Measurements from ENCODE around the gene LMX1B.

The LMX1B gene

DNA sequence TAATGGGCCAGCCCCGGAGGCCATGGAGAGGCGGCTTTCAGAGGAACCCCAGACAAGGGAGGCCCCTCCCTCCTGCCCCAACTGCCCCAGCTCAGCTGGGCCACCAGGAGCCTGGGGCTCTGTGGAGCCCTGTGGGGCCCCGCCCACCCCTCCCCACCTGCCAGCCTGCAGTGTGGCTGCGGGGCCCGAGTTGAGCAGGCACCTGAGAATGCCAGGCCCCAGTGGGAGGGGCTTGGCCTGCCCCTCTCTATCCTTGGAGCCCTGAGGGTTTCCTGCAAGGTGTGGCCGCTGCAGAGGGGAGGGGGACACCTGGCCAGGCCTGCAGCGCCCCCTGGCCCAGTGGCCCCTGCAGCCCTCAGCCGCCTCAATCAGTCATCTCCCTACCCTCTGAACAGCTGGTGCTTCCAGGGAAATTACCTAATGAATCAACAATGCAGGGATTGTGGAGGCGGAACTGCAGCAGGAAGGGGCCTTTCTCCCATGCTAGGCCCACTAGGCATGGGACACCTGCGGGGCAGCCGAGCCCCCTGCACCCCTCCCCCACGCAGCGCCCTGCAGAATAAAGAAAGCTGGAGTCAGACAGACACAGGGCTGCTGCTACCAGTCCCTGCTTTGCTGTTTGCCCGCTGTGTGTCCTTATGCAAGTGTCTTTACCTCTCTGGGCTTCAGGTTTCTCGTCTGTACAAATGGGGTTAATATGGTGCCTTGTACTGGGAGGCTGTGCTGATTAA lies 48.0 kb downstream of the LMX1B start:
- DNase-seq, result no peak

DNA sequence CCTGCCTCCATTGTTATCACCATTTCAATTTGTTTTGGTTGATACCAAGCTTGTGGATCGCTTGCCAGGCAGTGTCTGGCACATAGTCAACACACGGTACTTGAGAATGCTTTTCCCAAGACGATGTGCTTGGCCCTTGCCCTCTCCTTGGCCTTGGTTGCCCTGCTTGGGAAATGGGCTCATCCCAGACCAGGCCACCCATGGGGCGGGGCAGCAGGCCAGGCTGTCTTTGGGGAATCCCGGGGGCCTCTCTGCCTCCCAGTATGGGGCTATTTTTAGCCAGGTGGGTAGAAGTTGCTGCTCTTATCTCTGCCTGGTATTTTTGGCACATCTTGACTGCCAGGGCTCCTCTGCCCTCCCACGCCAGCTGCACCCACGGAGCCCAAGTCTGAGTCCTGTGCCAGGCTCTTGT lies 49.9 kb downstream of the LMX1B start:
- DNase-seq, result no peak

DNA sequence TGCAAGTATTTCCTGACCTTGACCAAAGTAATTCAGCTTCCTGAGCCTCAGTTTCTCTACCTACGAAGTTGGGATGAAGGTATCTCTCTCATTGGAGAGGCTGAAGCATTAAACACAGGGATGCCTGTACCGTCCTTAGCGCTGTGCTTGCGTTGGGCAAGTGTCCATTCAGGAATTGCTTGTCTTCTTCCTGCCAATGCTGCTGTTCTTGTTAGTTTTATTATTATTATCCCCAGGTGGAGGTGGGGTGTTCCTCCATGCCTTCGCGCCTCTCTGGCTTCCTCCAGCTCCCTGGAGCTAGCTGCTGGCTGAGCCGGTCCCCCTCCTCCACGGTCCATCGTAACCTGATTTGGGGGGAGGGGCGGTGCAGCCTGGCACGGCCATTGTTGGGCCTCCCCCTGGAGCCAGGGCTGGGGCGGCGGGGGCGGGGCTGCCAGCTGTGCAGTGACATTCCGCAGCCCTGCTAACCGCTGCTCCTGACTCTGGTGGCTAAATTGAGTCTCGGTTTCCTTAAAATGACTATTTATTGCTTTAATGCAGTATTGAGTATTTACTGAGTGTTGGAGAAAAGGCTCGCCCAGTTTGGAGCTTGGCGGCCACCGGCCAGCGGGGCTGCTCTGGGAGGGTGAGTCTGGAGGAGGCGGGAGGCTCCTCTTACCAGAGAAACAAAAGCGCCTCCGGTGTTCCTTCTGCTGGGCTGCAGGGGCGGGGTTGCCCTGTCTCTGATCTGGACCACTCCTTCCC lies 51.3 kb downstream of the LMX1B start:
- DNase-seq, result no peak

DNA sequence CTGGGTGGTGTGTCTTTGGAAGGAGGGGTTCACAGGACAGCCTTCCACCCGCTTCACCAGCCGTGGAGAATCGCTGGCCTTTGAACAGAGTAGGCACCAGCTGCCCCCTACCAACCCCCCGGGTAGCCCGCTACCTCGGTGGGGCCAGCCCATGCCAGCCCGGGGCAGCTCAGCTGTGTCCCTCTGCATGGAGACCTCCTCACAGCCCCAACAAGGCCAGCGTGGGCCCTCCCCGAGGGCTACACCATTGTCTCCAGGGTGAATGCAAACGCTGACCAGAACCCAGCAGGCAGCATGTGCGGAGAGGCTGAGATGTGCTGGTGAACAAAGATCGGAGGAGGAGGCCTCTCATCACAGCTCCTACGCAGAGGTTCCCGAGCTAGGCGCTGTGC lies 51.9 kb downstream of the LMX1B start:
- DNase-seq, result no peak

DNA sequence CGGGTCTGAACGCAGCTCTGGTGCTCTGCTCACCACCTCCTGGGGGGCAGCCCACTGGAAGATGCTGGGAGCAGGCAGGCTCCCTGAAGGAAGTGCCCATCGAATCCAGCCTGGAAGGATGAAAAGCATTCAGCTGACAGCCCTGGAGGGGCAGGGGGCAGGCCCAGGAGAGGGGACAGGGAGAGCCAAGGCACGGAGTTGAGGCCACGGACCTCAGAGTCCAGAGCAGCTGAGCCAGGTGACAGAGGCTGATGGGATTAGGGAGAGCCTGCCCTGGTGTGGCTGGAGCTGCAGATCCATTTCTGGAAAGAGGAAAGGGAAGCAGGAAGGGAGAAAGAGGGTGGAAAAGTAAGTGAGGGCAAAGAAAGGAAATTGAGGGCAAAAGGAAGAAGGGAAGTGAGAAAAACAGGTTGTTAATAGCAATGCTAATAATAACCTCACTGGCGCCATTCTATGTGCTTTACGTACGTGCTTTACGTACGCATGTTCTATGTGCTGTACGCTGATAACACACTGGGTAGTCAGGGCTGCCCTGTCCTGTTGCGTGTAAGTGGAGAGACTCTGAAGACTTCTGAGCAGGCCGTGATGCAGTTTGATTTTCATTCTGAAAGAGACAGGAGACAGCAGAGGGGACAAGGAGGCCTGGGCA lies 52.6 kb downstream of the LMX1B start:
- DNase-seq, result no peak

DNA sequence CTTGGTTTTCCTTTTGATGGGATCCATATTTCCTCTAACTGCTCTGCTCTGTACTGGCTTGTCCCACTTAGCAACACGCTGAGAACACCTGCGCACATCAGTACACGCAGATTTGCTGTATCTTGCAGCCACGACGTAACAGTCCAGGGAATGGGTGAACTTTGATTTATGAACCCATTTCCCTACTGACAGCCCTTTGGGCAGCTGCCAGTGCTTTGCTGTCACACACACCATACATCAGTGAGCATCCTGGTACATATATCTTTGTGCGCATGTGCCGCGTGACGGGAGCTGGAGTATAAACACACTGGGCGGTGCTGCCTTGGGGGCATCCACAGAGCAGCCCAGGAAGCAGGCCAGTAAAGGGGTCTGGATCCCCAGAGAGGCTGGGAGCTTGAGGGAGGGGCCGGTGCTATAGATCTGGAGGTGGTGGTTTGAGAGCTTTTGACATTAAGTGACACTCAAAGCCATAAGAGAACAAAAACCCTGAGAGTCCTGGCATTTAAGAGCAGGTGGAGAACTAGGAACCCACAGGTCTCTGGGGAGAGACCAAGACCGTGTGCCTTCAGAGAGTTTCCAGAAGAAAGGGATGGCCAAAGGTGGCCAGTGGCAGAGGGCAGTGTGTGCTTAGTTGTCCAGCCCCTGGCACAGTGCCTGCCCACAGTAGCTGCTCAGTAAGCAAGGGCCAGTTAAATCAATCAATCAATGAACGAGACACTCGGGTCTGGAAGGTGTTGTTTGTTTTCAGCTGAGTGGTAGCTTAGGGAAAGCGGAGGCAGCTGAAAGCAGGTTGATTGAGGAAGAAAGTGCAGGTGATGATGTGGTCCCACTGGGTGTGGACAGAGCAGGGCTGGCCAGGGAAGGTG lies 53.7 kb downstream of the LMX1B start:
- DNase-seq, result no peak

DNA sequence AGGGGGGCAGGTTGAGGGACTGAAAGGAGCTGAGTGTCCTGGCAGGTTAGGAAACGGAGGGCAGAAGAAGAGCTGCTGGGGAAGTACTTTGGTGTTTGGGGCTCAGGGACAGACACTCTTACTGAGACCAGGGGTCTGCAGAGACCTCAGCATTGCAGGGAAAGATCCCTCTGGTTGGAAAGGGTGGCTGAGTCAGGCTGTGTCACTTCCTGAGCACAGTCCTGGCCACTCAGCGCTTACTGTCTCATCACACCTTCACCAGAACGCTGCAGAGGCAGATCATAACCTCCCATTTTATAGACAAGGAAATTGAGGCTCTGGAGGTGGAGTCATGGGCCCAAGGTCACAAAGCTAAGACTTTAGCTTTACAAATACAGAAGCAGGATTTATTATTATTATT lies 54.3 kb downstream of the LMX1B start:
- no peak for DNase-seq

DNA sequence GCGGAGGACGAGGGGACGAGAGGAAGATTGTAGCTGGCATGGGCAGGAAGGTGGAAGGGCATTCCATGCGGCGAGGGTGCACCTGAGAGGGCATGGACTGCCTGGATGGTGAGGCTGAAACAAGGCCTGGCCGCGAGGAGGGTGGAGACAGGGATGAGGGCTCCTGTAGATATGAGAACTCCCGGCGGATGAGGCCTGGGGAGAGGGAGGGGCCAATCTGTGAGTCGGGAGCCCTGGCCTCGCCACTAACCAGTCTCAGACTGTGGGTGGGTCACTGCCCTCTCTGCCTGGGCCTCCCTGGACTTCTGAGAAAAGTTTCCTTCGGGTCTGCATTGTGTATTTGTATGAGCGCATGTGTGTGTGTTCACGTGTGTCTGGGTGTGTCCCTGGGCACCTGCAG lies 55.4 kb downstream of the LMX1B start:
- no peak for DNase-seq

DNA sequence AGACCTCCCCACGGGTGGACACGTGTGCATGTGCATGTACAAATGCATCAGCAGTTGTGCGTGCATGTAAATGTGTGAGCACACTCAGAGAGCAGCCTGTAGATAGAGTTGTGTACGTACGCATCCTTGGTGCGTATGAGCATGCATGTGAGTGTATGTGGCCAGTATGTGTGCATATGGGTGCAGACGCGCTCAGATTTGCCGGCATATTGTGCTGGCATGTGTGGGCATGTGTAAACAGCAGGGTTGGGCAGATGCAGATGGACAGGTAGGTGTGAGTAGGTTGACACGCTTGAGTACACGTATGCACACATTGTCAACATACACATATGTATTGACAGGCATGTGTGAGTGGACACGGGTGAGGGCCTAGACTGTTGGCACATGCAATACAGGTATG lies 56.5 kb downstream of the LMX1B start:
- no peak for DNase-seq

DNA sequence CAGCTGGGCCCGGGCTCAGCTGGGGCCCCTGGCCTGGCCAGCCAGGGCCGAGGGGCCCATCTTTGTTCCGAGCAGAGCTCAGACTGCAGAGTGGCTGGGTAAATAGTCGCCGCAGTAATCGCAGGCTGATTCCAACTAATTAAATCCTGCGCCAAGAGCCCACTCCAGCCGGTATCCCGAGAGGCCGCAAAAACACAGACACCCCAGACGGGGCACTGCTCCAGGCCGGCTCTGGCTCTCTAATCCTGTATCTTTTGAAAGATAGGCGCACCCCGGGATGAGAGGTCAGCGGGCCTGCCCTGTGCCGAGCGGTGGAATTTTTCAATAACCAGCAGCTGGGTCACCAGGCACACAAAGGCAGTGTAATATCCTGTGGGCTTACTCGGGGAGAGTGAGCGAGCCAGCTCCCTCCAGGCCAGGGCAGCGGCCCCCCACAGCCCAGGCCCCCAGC lies 57.7 kb downstream of the LMX1B start:
- no peak for DNase-seq

DNA sequence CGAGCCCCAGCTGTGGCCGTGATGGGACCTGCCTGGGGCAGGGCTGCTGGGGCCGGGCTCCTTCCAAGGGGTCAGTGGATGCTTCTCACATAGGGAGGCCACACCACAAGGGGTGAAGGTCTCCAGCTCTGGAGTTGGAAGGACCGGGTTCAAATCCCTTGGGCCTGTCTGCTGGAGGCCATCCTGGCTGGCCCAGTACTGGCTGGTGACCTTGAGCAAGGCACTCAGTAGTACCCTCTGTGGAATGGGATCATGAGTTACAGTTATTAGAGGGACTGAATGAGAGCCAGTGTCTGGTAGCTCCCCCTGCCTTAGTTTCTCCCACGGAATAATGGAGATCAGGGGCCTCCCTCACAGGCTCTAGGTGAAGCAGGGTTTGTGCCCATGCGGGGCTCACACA lies 58.3 kb downstream of the LMX1B start:
- DNase-seq, result no peak

DNA sequence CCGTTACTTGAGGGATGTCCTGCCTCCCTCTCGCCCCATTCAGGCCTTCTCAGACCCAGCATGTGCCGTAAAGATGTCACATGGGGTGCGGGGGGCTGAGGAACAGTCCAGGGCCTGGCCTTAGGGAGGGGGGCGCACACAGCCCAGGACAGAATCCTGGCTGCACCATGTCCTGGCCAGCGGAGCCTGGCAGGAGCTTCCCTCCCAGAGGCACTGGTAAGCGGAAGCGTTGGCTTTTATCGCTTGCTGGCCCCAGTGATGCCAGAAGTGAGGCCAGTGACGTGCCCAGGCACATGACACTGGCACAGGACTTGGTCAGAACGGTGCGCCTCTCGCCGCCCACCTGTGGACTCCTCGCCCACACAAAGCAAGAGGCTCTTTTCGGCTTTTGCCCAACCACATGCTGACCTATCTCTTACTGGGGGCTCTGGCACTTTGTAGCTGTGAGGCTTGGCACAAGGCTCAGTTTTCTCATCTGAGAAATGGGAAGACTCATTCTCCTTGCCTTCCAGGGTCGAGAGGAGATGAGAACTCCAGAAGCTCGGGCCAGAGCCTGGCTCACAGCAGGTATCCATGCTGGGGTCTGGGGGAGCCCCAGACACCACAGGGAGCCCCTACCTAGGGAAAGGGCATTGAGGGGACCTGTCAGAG lies 59.0 kb downstream of the LMX1B start:
- no peak for DNase-seq

DNA sequence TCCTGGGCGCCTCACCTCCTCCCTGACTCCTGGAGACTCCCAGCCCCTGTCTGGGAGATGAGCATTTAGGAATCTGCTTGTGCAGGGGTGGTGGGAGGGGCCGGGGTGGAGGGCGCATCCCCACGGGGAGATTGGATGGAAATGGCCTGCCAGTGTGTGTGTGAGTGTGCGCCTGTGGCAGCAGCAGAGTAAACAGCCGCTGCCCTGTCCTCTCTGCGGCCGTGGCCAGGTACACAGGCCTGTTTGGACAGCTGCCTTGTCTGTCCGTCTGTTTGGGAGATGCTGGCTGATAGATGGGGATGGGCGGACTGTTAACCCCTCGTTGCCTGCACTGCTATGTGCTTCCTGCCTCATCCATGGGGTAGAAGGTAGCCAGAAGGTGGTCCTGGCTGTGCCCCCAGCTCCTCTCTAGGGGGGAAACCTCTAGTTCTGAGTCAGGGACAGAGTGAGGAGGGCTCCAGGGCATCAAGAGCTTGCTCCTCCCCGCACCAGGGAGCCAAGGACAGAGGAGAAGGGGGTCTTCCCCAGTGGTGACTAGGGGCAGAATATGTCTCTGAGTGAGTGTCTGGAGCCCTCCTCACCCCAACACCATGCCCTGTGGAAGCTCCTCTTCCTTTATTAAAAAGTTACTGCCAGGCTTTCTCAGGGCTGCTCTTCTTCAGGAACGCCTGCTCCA lies 60.1 kb downstream of the LMX1B start:
- no peak for DNase-seq

DNA sequence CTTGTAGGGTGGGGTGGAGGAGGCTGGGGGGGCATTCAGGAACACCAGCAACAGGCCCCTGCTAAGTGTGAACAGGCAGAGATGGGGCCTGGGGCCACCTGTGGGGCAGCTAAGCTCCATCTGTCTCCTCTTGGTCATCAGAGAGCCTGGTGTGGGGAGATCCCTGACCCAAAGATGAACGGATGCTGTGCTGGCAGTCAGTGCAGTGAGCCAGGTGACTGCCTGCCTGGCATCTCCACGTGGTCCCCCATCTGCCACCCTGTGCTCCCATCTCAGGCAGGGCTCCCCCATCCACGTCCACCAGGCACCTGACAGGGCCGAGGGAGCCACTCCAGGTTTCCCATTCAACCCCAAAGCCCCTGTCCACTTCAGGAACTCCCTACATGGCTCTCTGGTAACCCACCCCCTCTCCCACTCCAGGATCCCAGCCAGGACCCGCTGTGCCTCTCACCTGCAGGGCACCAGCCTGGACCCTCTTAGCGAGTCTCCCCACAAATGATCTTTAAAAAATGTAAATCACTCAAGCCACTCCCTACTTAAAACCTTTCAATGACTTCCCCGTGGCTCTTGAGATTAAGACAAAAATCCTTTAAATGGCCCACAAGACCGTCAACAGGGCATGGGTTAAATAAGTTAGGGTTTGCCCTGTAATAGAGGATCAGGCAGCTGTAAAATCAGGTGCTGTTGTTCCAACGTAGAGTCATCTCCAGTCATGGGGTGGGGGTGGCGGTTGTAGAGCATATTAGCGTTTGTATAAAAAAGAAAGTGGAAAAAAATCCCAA lies 60.8 kb downstream of the LMX1B start:
- no peak for DNase-seq

DNA sequence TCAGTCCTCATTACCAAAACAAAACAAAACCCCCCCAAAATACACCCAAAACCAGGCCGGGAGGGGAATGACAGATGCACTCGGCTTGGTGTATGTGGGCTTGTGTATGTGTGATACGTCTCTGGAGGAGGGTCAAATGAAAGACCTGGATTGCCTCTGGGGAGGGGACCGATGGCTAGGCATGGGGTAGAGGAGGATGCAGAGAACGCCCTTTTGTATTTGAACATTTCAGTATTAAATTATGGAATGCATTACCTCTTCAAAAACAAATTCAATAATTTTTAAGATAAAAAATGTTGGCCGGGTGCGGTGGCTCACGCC lies 61.4 kb downstream of the LMX1B start:
- no peak for DNase-seq

DNA sequence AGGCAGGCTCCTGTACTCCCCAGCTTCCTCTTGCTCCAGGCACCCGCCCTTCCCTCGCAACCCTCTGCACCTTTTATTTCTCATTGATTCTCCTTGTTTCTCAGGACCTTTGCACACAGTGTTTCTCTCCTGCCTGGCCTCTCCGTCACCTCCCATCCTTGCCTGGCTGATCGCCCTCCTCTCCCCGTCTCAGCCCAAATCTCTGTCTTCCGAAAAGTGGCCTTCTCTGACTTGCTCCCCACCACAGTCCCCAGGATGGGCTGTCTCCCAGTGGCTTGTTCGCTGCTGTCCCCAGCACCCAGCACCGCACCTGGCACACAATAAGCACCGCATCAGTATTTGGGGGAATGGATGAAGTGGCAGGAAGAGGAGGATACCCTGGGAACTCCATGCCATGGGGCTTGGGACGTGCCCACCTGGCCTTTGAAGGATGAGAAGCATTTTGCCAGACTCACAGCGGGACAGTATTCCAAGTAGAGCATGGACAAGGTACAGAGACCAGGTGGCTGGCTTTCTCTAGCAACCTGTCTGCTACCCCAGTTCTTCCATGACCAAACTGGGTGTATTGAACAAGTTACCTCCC lies 62.5 kb downstream of the LMX1B start:
- DNase-seq, result no peak

DNA sequence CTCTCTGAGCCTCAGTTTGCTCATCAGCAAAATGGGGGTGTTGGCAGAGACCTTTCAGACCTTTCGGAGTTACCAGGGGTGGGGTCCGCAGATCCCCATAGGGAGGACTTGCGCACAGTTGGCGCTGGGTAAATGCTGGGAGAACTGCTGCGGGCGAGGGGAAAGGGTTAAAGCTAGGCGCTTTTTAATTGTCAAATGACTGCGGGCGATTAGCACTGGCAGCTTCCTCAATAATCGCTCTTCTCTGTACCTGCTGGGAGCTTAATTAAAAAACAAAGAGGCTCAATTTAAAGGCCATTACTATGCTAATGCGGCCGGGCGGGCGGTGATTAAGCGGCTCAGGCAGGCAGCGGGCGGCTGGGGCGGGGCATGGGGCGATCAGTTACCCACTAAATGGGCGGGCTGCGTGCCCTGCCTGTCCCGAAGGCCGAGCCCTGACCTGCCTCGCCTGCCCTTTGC lies 63.0 kb downstream of the LMX1B start:
- no peak for DNase-seq

DNA sequence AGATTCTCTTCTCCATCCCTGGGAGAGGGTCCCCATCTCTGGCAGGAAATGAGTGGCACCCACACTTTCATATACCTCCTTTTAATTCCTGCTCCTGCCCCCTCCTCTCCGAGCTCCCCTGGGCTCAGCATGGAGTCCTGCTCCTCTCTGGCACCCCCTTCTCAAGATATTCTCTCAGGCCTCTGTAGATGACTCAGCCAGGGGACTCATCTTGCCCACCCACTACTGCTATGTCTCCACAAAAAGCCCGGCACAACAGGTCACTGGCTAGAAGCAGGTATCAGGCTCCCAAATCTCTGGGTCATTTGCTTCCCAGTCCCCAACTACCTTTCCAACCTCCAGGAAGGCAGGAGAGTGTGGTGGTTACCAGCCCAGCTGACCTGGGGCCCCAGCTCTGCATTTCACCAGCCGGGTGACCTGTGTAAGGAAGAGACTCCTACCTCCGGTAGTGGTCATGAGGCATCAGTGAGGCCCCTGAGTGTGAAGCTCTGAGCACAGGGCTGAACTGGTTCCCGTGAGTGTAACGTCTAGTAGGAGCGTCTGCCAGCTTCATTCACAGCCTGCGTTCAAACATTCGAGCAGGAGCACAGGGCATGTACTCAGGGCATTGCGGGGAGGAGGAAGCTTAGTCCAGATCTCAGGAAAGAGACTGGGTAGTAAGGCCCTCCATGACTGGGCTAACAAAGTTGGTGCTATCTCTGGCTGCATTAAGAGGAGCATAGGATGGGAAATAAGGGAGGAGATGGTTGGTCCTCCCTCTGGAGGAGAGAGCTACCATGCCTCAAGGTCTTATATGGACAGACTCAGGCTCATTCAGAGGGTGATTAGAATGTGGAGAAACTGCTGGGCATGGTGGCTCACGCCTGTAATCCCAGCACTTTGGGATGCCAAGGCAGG lies 63.7 kb downstream of the LMX1B start:
- DNase-seq, result no peak

DNA sequence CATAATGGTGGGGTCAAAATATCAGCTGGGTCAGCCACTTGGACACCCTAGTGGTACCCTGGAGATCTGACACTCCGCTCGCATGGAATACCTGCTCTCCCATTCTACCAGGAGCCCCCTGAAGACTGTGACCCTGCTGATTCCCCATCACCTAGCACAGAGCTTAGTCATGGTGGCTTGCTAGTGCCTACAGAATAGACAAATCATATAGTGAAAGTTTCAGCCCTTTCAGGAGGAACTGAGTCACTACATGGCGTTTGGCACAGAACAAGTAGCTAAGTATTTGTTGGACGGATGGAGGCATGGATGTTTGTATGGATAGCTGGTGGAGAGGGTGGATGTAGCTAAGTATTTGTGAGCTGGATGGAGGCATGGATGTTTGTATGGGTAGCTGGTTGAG lies 65.3 kb downstream of the LMX1B start:
- no peak for DNase-seq

DNA sequence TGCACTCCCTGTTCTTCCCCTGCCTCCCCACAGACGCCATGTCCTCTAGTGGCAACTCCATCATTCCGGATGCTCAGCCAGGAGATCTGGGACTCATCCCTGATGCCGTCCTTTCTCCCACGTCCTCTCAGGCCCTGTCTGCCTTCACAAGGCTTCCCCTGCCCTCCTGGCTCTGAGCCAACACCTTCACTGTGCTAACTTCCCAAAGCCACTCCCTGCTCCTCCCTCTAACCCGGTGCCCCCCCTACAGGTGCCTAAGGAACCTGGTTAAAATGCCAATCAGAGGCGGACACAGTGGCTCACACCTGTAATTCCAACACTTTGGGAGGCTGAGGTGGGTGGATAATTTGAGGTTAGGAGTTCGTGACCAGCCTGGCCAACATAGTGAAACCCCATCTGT lies 67.6 kb downstream of the LMX1B start:
- no peak for DNase-seq
